Epithelial cell of proximal tubule (primary cell): Measurements from ENCODE around the gene GRM4. TPM values are rescaled to one million over a fixed set of nuclear protein-coding genes. Genes with fewer than 3 reads are reported as not detected.
"Not testable (repeated sequence)": the region's sequence is repeated elsewhere in the genome, so short reads cannot be mapped to it uniquely, and the experiment has no call there.

Experiments used
- DNase-seq: peaks from one replicate; pipeline ENCODE4 v3.0.0-alpha.2; 2011; ENCODE audit warnings: low read depth
- H3K4me3 ChIP-seq: 2 replicates; pipeline ENCODE4 v1.5.1; 2011; ENCODE audit warnings: low read depth, mild to moderate bottlenecking, low read length
- CTCF ChIP-seq: conservative IDR thresholded peaks from 2 replicates; pipeline ENCODE4 v1.5.1; 2012; ENCODE audit warnings: low read depth, mild to moderate bottlenecking, low read length
- total RNA-seq: library from RNA; depleted of rRNA; stranded (reverse); fragments of >200 nt; gene quantifications from 2 replicates; pipeline ENCODE4 v1.2.3, GENCODE V29; 2015

Gene GRM4
- total RNA-seq, 1 donor from 2014 or later = not detected

- DNase-seq = no peak
- TF ChIP-seq CTCF = no peak
These were observed 100.8 kb downstream of the GRM4 start for GRCh38 chr6:34044945-34045595.

GRCh38 chr6:34043359-34043758 lies 102.5 kb downstream of the GRM4 start:
- no peak for TF ChIP-seq CTCF
- DNase-seq = no peak
- no peak overlapping the region for H3K4me3 ChIP-seq

More at GRCh38 chr6:34044945-34045595, 100.8 kb downstream of the GRM4 start:
- H3K4me3 ChIP-seq = no peak overlapping the region

GRCh38 chr6:34041998-34042397 lies 103.9 kb downstream of the GRM4 start:
- DNase-seq, H3K4me3 ChIP-seq: not testable (repeated sequence)

GRCh38 chr6:34041385-34041784 lies 104.5 kb downstream of the GRM4 start:
- no peak overlapping the region for H3K4me3 ChIP-seq
- no peak for TF ChIP-seq CTCF
- DNase-seq = no peak

GRCh38 chr6:34039943-34040342 lies 105.9 kb downstream of the GRM4 start:
- no peak for DNase-seq
- TF ChIP-seq CTCF = no peak
- no peak overlapping the region for H3K4me3 ChIP-seq

- TF ChIP-seq CTCF = no peak
- no peak overlapping the region for H3K4me3 ChIP-seq
- no peak for DNase-seq
These were observed 108.7 kb downstream of the GRM4 start for GRCh38 chr6:34037151-34037550.

- TF ChIP-seq CTCF = no peak
- no peak overlapping the region for H3K4me3 ChIP-seq
- no peak for DNase-seq
These were observed 109.4 kb downstream of the GRM4 start for GRCh38 chr6:34036357-34037069.
